ENCODE results near the gene PRKCA.
"Not testable (repeated sequence)": the region's sequence is repeated elsewhere in the genome, so short reads cannot be mapped to it uniquely, and the experiment has no call there.

PRKCA gene

DNA sequence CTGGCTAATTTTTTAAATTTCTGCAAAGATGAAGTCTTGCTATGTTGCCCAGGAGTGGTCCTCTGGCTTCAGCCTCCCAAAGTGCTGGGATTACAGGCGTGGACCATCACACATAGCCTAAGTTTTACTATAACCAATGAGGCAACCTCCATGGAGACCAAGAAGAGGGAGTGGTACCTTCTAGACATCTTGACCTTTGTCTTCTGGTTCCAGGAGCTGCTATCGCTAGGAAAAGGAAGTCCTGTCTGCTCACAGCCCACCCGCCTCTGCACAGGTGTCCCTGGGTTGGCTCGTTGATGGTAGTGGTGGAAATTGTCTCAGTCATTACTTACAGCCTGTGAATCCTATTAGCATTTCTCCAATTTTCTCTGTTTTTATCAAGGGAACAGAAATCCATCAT is 169.7 kb downstream of the PRKCA start:
- DNase-seq = no peak

GRCh38 chr17:66474258-66474657 is 171.8 kb downstream of the PRKCA start:
- no peak for DNase-seq

GRCh38 chr17:66474806-66475497 is 172.5 kb downstream of the PRKCA start:
- DNase-seq = no peak

DNA sequence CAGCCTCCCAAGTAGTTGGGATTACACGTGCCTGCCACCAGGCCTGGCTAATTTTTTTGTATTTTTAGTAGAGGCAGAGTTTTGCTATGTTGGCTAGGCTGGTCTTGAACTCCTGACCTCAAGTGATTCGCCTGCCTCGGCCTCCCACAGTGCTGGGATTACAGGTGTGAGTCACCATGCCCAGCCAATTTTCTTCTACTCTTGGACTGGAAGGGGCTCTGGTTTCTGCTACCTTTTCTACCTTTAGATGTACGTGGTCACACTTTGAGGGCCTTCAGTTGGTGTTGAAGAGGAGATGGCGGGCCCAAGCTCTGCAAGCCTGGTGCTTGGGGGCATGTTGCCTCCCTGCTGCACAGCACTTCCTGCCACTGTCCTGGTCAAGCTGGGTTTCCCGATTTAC is 173.6 kb downstream of the PRKCA start:
- no peak for DNase-seq

GRCh38 chr17:66477615-66478283 is 175.3 kb downstream of the PRKCA start:
- no peak for DNase-seq

GRCh38 chr17:66479230-66479889 is 176.9 kb downstream of the PRKCA start:
- DNase-seq = not testable (repeated sequence)

DNA sequence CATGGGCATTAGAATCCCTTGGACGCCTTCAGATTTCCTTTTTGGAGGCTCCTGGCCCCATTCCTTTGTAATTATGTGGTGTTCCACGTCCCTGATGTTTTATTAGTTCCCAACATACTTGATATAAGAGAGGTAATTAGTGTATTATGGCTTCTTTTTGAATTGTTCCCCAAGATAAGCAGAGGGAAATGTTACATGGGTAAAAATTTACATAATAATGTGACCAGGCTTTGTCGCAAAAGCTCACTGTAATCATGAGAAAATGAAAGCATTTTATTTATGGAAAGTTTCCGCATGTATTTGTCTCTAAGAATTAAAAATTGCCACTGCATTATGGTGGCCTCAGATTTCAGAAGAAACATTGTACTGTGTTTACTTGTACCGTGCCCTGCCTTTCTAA is 177.8 kb downstream of the PRKCA start:
- DNase-seq = no peak

DNA sequence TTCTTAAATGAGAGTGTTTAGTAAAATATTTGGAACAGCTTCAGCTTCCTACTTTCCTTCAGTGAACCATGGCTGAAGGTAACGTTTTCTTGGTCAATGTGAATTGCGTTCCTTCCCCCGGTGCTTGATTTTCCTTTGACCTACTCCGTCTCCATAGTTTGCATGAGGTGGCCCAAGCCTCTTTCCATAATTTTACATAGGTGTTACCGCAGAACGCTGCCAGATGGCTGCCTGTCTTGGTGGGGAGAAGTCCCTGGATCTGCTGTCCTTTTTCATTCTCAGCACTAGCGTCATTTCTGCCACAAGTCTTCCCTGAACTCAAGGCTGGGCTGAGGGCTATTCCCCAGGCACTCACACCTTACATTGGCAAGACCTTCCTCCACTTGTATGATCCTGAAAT is 178.4 kb downstream of the PRKCA start:
- no peak for DNase-seq

- no peak for DNase-seq
These were observed 178.9 kb downstream of the PRKCA start for GRCh38 chr17:66481271-66481670.

- no peak for DNase-seq
These were observed 181.5 kb downstream of the PRKCA start for GRCh38 chr17:66483906-66484305.

DNA sequence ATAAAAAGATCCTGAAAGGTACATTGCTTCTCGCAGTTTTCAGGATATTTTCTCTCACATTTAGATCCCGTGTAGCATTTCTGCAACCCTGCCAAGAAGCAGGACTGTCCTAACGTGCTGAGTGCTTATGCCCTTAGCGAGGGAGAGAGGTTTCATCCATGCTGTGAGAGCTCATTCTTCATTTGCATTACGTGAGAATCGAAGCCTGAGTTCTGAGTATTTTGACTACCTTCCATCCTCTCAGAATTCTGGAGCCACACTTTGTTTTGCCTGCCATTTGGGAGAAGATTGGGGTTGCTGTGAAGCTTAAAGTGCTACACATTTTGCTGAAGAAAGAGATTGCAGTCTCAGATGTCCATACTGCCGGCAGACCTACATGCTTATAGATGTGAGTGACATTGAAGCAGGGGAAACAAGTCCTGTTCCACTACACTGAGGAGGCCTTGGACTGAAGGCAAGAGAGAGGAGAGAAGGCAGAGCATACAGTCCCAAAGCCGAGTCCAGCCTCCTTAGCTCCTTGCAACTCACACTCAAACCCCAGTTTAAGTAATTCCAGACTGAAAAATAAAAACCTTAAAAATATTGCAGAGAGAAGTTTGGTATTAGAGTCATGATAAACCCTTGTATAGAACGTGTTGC is 183.0 kb downstream of the PRKCA start:
- DNase-seq = no peak

GRCh38 chr17:66487121-66487520 is 184.7 kb downstream of the PRKCA start:
- DNase-seq = no peak

- DNase-seq = no peak
These were observed 185.6 kb downstream of the PRKCA start for GRCh38 chr17:66487981-66488468.

GRCh38 chr17:66488864-66489263 is 186.5 kb downstream of the PRKCA start:
- no peak for DNase-seq

GRCh38 chr17:66489576-66489975 is 187.2 kb downstream of the PRKCA start:
- not testable (repeated sequence) for DNase-seq

DNA sequence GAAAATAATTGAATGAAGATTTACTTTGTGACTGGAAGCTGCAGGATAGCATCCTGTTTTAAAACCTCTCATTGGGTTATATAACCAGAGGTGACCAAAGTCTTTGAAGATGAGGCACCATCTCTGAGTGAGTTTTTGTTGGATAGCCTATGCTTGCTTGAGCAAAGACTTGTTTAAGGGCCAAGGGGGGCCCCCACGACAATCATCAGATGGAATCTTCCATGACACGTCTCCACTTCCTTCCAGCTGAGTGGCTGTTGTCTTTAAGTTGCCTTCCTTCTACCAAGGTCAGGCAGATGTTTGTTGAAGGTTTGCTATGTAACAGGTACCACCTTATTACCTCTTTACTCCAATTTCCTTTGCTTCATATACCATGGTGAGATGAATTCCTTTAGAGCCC is 188.8 kb downstream of the PRKCA start:
- DNase-seq = no peak

- DNase-seq = no peak
These were observed 189.3 kb downstream of the PRKCA start for GRCh38 chr17:66491665-66492064.

DNA sequence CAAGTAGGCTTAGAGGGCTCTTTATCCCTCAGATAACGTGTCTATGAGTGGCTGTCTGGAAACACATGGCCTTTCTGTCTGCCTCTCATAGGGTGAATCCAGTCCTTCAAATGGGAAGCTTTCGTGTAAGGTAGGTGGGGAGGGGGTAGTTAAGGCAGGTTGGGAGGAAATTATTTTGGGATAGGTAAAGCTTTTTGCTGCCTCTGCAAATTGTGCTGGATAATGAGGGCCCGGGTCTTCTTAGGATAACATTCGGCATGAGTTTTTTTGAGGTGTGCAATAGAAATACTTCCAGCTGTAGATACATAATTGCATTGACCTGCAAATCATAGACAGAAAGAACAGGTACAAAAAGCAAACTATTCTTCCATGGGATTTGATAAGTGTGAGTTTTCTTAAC is 189.7 kb downstream of the PRKCA start:
- DNase-seq = no peak

DNA sequence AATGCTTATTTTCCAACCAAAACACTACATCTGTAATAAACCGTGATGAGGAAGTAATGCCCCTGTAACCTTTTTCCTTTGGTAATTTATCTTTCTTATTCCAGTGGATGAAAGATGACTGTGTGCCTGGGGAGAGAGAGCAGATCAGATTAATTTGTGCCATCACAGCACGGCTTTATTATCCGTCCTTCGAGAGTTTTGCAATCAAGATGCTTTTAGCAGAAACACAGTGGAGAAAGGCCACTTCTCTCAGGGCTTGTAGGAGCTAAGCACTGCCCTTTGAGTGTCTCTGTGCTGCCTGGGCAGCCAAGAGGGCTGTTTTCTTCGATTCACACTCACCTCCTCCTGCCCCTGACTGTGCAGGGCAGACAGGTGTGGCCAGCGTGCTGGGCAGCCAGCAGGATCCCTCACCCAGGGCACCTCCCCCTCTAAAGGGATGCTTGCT is 190.2 kb downstream of the PRKCA start:
- DNase-seq = no peak

GRCh38 chr17:66493283-66494019 is 191.0 kb downstream of the PRKCA start:
- DNase-seq = no peak

DNA sequence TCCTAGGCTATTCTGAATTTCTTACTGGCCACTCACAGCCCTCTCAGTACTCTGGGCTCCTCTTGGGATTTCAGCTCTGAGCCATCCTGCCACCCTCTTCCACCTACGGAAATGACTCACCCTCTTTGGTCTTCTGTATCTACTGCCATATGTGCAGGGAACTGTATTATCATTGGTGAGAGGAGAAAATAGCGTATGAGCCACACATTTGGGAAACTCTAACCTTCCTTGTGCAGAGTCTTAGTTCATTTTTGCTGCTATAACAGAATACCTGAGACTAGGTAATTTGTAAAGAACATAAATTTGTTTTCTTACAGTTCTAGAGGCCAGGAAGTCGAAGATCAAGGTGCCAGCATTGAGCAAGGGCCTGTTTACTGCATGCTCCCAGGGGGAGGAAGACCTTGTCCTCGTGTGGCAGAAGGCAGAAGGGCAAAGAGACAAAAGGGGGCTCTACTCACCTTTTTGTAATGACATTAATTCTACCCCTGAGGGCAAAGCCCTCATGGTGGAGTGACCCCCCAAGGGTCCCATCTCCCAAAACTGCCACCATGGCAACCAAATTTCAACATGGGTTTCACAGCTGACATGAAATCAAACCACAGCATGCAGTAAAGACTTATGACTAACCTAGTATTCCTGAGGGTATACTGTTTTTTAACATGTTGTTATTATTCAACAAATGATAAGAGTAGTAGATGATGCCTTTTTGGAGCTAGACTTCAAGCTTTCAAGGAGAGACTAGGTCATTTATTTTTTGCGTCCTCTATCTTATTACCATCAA is 191.8 kb downstream of the PRKCA start:
- no peak for DNase-seq

DNA sequence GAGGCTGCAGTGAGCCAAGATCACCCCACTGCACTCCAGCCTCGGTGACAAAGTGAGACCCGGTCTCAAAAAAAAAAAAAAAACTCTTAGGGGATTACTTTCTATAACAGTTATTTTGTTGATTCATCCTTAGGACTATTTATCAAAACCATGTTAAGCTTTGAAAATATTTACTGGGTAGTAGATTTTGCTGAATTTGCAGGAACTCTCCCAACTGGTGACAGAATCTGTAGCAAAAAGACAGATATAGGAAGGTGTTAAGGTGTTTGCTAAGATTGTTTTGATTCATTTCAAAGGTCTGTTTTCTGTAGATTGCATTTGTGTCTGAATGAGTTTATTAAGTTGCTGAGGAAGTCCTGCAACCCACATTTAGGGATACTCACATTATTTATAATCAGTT is 192.6 kb downstream of the PRKCA start:
- DNase-seq = no peak
